ENCODE measurements around the gene DLK1. TPM values are rescaled to one million over a fixed set of nuclear protein-coding genes. Genes with fewer than 3 reads are reported as not detected.

The DLK1 gene
- total RNA-seq, 2 donors from 2014 or later, result not detected

DNA sequence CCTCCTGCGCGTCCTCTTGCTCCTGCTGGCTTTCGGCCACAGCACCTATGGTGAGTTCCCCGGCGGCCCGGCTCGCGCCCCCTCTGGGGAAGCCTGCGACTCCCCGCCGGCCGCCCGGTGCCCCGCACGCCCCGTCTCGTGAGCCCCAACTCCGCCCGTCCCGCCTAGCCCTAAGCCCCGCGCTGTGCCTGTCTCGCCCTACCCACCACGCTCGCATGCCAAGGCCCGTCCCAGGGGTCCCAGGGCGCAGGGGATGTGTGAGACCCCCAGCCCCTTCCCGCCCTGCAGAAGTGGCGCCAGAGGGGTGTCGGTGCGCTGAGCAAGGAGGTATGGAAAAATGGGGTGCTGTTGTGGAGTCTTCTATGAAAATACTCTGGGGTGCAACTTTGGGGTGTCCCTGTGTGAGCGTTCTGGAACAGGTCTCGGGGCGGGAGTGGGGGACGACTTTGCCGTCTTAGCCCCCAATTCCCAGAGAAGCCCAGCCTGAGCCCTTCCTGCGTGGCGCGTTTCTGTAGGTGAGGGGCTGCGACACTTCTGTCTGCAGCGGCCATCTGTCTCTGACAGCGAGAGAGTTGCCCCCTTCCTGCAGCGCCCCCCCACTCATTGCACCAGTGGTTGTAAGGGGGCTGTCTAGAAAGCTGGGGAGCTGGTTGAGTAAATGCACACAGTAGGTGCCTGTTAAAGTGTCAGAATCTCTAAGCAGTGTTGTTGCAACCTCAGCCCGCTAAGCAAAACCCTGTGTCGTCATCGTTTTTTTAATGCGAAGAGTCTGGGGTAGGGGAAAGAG, 587 bp downstream of the DLK1 start:
- no peak overlapping the region for H3K27ac Mint-ChIP-seq
- no peaks in the 10 kb centered on the region for H3K9me3 Mint-ChIP-seq
- DNase-seq (no peak), ATAC-seq (replicated peaks in 1 of 2) (no peak)
- H3K36me3 Mint-ChIP-seq (ENCODE audit: insufficient read depth in 2 of 2), result no peaks in the 10 kb centered on the region
- peaks cover 34% of the 10 kb centered on the region for H3K27me3 Mint-ChIP-seq (ENCODE audit: low read depth)
- no peak overlapping the region for H3K4me3 Mint-ChIP-seq
- H3K4me1 Mint-ChIP-seq (ENCODE audit: low read depth), result no peaks in the 10 kb centered on the region

DNA sequence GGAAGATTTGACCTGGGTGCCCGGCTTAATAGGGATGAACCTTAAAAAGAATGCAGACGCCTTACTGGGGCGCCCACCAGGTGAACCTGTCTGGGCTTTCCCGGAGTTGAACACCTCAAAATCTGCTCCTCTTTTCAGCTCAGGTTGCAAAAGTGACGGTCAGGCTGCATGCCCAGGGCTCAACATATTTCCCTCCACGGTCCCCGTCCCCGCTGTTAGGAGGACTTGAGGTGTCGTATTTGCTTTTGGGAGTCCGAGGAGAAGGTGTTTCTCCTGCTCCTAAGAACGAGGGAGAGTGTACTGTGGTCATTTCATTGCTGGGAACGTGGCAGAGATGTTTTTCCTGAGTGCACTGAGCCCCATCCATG, 1.2 kb downstream of the DLK1 start:
- peaks cover 34% of the 10 kb centered on the region for H3K27me3 Mint-ChIP-seq (ENCODE audit: low read depth)
- H3K4me1 Mint-ChIP-seq (ENCODE audit: low read depth), result no peaks in the 10 kb centered on the region
- H3K9me3 Mint-ChIP-seq, result no peaks in the 10 kb centered on the region
- no peaks in the 10 kb centered on the region for H3K36me3 Mint-ChIP-seq (ENCODE audit: insufficient read depth in 2 of 2)
- ATAC-seq (replicated peaks in 1 of 2) (no peak), DNase-seq (no peak)
- no peak overlapping the region for H3K27ac Mint-ChIP-seq
- H3K4me3 Mint-ChIP-seq, result no peak overlapping the region

DNA sequence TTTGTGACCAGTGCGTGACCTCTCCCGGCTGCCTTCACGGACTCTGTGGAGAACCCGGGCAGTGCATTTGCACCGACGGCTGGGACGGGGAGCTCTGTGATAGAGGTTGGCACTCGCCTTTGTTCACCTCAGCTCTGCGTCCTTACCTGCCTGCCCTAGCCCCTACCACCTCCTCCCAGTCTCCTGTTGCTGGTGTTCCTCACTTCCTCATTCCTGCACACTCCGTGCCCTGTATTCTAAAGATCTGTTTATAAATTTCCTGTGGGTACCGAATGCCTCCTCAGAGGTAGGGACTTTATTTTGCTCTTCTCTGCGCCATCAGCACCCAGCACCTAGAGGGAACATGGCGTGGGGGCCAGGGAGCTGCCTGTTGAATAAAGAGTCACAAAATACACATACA, 2.3 kb downstream of the DLK1 start:
- H3K36me3 Mint-ChIP-seq (ENCODE audit: insufficient read depth in 2 of 2), result no peaks in the 10 kb centered on the region
- H3K9me3 Mint-ChIP-seq, result no peaks in the 10 kb centered on the region
- no peak overlapping the region for H3K27ac Mint-ChIP-seq
- H3K27me3 Mint-ChIP-seq (ENCODE audit: low read depth), result peaks cover 34% of the 10 kb centered on the region
- H3K4me1 Mint-ChIP-seq (ENCODE audit: low read depth), result no peaks in the 10 kb centered on the region
- H3K4me3 Mint-ChIP-seq, result no peak overlapping the region
- DNase-seq (no peak), ATAC-seq (replicated peaks in 1 of 2) (no peak)

DNA sequence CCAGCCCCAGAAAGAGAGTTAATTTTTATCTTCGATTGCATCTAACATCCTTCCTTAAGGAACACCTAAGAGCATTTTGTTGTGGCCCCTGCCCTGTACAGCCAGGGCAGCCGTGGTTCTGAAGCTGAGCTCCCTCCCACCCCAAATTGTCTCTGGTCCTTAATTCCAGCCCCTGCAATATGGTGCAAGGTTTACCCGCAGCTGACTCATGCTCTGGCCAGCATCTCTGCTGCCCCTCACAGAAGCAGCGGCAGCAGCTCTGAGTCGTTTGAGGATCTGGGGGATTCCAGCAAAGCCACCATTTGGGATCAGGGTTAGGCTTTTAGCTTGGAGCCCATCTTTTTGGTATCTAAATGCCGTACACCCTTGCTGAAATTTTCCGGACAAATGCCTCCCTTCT, 3.3 kb downstream of the DLK1 start:
- ATAC-seq (replicated peaks in 1 of 2) (no peak), DNase-seq (no peak)
- Mint-ChIP-seq H3K9me3 (no peaks in the 10 kb centered on the region), H3K4me1 (ENCODE audit: low read depth) (no peaks in the 10 kb centered on the region), H3K4me3 (no peak overlapping the region), H3K36me3 (ENCODE audit: insufficient read depth in 2 of 2) (no peaks in the 10 kb centered on the region), H3K27me3 (ENCODE audit: low read depth) (peaks cover 34% of the 10 kb centered on the region), H3K27ac (no peak overlapping the region)

DNA sequence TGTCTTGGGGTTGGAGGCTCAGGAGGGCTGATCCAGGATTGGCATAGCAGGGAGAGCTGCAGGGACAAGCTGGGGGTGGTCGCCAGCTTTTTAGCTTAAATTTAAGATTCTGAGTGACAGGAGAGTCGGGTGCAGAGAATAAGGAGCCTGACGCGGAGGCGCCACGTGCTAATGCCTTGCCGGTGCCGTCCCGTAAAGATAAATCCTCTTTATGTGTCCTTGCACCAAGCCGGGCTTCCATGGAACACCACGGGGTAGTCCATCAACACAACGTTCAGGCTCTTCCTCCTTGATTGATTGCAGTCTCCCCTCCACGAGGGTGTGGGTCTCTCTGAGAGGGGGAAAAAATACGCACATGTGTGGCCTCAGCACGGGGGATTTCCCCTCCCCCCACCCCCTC, 3.9 kb downstream of the DLK1 start:
- Mint-ChIP-seq H3K36me3 (ENCODE audit: insufficient read depth in 2 of 2) (no peaks in the 10 kb centered on the region), H3K27me3 (ENCODE audit: low read depth) (peaks cover 32% of the 10 kb centered on the region), H3K4me1 (ENCODE audit: low read depth) (no peaks in the 10 kb centered on the region), H3K4me3 (no peak overlapping the region), H3K27ac (no peak overlapping the region), H3K9me3 (no peaks in the 10 kb centered on the region)
- DNase-seq (no peak), ATAC-seq (replicated peaks in 1 of 2) (no peak)

DNA sequence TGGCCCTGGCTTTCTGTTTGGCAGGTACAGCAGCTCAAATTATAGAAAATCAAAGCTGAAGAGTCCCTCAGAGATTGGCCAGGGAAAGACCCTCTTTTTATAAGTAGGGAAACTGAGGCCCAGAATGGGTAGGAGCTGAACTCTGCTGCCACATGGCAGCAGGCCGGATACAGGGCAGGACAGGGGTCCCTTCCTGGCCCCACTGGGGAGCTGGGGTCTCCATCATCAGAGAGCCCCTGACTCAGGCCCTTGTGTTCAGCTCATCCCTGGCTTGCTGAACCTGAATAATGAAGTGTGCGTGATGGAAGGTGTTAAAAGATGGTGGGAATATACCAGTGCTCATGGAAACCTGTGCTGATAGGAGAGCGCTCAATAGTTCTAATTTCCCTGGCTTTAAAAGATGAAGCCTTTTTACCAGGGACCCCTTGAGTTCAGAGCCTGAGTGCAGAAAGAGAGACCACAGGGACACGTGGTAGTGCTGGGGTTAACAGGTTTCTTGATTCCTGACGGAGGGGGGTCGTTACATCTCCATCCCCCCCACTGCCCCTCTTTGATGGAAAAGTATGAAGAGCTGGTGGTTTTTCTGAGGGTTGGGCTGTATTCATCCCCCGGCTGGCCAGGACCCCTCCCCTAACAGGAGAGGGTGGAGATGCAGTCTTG, 4.4 kb downstream of the DLK1 start:
- no peaks in the 10 kb centered on the region for H3K36me3 Mint-ChIP-seq (ENCODE audit: insufficient read depth in 2 of 2)
- DNase-seq (no peak), ATAC-seq (replicated peaks in 1 of 2) (no peak)
- no peak overlapping the region for H3K27ac Mint-ChIP-seq
- H3K9me3 Mint-ChIP-seq, result no peaks in the 10 kb centered on the region
- H3K4me1 Mint-ChIP-seq (ENCODE audit: low read depth), result no peaks in the 10 kb centered on the region
- no peak overlapping the region for H3K4me3 Mint-ChIP-seq
- peaks cover 26% of the 10 kb centered on the region for H3K27me3 Mint-ChIP-seq (ENCODE audit: low read depth)

DNA sequence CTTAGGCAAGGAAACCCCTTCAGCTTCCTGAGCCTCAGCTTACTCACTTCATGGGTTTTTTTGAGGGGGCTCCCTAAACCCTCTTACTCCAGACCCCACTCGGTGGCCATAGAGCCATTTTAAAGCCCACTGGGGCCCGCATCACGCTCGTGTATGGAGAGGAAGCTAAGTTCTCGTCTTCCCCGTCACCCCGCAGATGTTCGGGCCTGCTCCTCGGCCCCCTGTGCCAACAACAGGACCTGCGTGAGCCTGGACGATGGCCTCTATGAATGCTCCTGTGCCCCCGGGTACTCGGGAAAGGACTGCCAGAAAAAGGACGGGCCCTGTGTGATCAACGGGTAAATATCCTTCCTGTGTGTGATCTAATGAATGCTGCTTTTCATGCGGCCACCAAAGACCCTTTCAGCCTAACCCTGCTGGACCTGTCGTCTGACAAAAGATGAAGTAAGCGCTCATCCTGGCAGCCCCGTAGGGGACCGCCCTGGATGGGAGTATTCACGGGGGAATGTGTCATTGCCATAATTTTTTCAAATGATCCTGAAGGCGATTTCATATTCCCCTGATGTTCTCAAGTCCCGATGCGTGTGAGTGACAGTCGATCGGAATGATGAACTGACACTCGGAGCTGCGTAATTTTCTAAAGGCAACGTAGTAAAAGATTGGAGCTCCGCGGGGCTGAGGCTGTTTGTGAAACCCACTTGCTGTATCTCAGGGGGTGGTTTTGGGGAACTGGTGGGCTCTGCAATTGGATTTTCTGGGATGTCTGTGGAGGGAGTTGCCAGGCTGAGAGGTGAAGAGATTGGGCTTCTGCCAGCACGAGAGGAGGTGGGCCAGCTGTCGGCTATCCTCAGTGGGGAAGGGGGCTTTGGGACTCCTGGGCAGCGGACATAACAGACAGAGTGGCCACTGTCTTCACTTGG, 5.4 kb downstream of the DLK1 start:
- peaks cover 22% of the 10 kb centered on the region for H3K27me3 Mint-ChIP-seq (ENCODE audit: low read depth)
- ATAC-seq (replicated peaks in 1 of 2), result no peak
- H3K27ac Mint-ChIP-seq, result no peak overlapping the region
- H3K4me3 Mint-ChIP-seq, result no peak overlapping the region
- no peaks in the 10 kb centered on the region for H3K9me3 Mint-ChIP-seq
- H3K36me3 Mint-ChIP-seq (ENCODE audit: insufficient read depth in 2 of 2), result no peaks in the 10 kb centered on the region
- no peak for DNase-seq
- no peaks in the 10 kb centered on the region for H3K4me1 Mint-ChIP-seq (ENCODE audit: low read depth)

DNA sequence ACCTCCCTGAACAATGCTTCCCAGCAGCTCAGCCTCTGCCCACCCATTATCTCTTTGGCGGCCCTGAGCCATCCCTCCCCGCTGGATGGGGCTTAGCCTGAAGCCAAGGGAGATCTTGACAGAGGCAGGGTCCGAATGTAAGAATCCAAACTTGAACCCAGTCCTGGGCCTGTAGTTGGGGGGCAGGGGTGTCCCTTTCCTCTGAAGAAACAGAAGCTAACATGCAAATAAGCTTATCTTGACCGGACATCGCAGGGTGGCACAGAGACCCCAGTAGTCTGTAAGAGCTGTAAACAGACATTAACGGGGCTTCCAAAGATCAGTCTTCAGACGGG, 6.0 kb downstream of the DLK1 start:
- no peak overlapping the region for H3K27ac Mint-ChIP-seq
- peaks cover 15% of the 10 kb centered on the region for H3K27me3 Mint-ChIP-seq (ENCODE audit: low read depth)
- no peaks in the 10 kb centered on the region for H3K9me3 Mint-ChIP-seq
- H3K36me3 Mint-ChIP-seq (ENCODE audit: insufficient read depth in 2 of 2), result no peaks in the 10 kb centered on the region
- no peak for DNase-seq
- ATAC-seq (replicated peaks in 1 of 2), result no peak
- no peak overlapping the region for H3K4me3 Mint-ChIP-seq
- H3K4me1 Mint-ChIP-seq (ENCODE audit: low read depth), result no peaks in the 10 kb centered on the region

DNA sequence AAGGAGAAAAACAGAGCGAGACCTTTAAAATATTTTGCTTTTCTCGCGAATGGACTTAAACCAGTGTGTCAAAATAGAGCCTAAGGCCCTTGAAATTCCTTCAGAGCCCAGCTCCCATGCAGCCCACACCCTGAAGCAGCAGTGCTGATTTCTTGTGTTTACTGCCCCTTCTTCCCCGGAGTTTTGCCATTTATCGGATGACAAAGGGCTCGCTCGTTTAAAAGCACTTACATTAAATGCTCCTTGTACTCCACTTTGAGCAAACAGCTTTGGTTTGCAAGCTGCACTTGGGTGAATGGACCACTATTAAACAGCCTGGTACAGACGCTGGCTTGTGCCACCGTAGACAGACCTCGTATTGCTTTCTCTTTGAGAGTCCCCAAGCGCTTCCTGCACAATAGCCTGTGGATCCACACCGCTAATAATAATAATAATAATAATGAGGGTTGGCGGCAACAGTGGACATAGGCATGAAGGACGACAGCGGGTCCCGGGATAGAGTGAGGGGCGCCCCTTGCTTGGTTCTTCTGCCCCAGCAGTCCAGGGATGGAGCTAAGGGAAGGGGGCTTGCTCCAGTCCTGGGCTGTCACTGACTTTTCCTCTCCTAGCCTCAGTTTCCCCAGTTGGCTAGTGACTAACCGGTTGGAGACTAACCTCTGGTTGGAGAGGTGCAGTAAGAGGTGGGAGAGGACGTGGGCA, 6.6 kb downstream of the DLK1 start:
- ATAC-seq (replicated peaks in 1 of 2) (no peak), DNase-seq (no peak)
- Mint-ChIP-seq H3K27me3 (ENCODE audit: low read depth) (peaks cover 10% of the 10 kb centered on the region), H3K36me3 (ENCODE audit: insufficient read depth in 2 of 2) (no peaks in the 10 kb centered on the region), H3K9me3 (no peaks in the 10 kb centered on the region), H3K4me3 (no peak overlapping the region), H3K27ac (no peak overlapping the region), H3K4me1 (ENCODE audit: low read depth) (no peaks in the 10 kb centered on the region)

DNA sequence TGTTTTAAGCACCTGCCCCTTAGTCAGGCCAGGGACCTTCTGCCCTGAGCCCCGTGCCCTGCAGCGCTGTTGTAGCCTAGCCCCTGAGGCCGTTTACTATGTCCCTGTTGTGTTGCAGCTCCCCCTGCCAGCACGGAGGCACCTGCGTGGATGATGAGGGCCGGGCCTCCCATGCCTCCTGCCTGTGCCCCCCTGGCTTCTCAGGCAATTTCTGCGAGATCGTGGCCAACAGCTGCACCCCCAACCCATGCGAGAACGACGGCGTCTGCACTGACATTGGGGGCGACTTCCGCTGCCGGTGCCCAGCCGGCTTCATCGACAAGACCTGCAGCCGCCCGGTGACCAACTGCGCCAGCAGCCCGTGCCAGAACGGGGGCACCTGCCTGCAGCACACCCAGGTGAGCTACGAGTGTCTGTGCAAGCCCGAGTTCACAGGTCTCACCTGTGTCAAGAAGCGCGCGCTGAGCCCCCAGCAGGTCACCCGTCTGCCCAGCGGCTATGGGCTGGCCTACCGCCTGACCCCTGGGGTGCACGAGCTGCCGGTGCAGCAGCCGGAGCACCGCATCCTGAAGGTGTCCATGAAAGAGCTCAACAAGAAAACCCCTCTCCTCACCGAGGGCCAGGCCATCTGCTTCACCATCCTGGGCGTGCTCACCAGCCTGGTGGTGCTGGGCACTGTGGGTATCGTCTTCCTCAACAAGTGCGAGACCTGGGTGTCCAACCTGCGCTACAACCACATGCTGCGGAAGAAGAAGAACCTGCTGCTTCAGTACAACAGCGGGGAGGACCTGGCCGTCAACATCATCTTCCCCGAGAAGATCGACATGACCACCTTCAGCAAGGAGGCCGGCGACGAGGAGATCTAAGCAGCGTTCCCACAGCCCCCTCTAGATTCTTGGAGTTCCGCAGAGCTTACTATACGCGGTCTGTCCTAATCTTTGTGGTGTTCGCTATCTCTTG, 7.6 kb downstream of the DLK1 start:
- Mint-ChIP-seq H3K27me3 (ENCODE audit: low read depth) (peaks cover 2% of the 10 kb centered on the region), H3K9me3 (no peaks in the 10 kb centered on the region), H3K4me1 (ENCODE audit: low read depth) (no peaks in the 10 kb centered on the region), H3K27ac (no peak overlapping the region), H3K4me3 (no peak overlapping the region), H3K36me3 (ENCODE audit: insufficient read depth in 2 of 2) (no peaks in the 10 kb centered on the region)
- DNase-seq, result no peak
- no peak for ATAC-seq (replicated peaks in 1 of 2)

DNA sequence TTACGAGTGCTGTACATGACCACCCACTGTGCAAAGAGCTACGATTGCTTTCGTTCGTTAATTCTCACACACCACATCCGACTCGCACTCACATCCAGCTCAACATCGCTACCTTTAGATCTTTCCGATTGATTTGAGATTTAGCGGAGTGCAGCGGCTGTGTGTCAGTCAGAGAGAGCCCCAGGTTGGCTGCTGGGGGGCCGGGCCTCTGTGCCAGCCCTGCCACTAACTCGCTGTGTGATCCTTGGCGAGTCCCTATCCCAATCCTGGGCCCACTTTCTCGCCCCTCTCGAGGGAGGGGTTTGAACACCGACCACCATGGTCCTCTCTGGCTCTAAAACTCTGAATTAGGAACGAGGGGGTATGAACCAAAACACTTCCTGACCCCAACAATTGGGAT, 8.6 kb downstream of the DLK1 start:
- no peaks in the 10 kb centered on the region for H3K36me3 Mint-ChIP-seq (ENCODE audit: insufficient read depth in 2 of 2)
- no peak overlapping the region for H3K27ac Mint-ChIP-seq
- no peaks in the 10 kb centered on the region for H3K9me3 Mint-ChIP-seq
- H3K4me3 Mint-ChIP-seq, result no peak overlapping the region
- ATAC-seq (replicated peaks in 1 of 2) (no peak), DNase-seq (no peak)
- H3K4me1 Mint-ChIP-seq (ENCODE audit: low read depth), result no peaks in the 10 kb centered on the region
- no peaks in the 10 kb centered on the region for H3K27me3 Mint-ChIP-seq (ENCODE audit: low read depth)

Measured in activated T-cell treated with anti-CD3 and anti-CD28 coated beads, Interleukin-2, amount 50 U/mL, for 72 hours (primary cell).